Measurements from ENCODE around the gene AKAP1.

The AKAP1 gene

GRCh38 chr17:57164814-57165213 lies 79.8 kb downstream of the AKAP1 start:
- DNase-seq (ENCODE audit: low read depth, low spot score): no peak

- no peak for DNase-seq (ENCODE audit: low read depth, low spot score)
Measured at GRCh38 chr17:57165754-57166153, 80.7 kb downstream of the AKAP1 start.

- no peak for DNase-seq (ENCODE audit: low read depth, low spot score)
Measured at GRCh38 chr17:57166803-57167202, 81.8 kb downstream of the AKAP1 start.

- no peak for DNase-seq (ENCODE audit: low read depth, low spot score)
Measured at GRCh38 chr17:57168695-57169094, 83.6 kb downstream of the AKAP1 start.

- DNase-seq (ENCODE audit: low read depth, low spot score): no peak
Measured at GRCh38 chr17:57170866-57171265, 85.8 kb downstream of the AKAP1 start.
